NB4 (cell line): ENCODE measurements around the gene OPRM1.
A peak's percentile ranks its signal among the peaks of the same experiment; 100 is the strongest.

ENCODE experiments used
- DNase-seq: peaks from one replicate; pipeline ENCODE4 v3.0.0; 2010; ENCODE audit warnings: low read depth
- H3K4me3 ChIP-seq: one replicate; pipeline ENCODE4 v1.5.1; 2011; ENCODE audit warnings: mild to moderate bottlenecking, low read depth, low read length, moderate library complexity
- MYC ChIP-seq: IDR thresholded peaks from 2 replicates; pipeline ENCODE4 v1.6.1; 2011; ENCODE audit warnings: low read depth, low read length
- POLR2A ChIP-seq: IDR thresholded peaks from 2 replicates; pipeline ENCODE4 v1.6.1; 2011; ENCODE audit warnings: mild to moderate bottlenecking; ENCODE audit not compliant: insufficient read length; ENCODE audit errors: extremely low read depth
- TF ChIP-seq, protein P1 (sequence below): IDR thresholded peaks from one replicate; pipeline ENCODE4 v1.5.1; 2012; ENCODE audit warnings: low read depth, low read length
- TF ChIP-seq, protein P2 (sequence below): IDR thresholded peaks from 2 replicates; pipeline ENCODE4 v1.6.1; 2011; ENCODE audit warnings: low read depth, low read length

Gene OPRM1

DNA sequence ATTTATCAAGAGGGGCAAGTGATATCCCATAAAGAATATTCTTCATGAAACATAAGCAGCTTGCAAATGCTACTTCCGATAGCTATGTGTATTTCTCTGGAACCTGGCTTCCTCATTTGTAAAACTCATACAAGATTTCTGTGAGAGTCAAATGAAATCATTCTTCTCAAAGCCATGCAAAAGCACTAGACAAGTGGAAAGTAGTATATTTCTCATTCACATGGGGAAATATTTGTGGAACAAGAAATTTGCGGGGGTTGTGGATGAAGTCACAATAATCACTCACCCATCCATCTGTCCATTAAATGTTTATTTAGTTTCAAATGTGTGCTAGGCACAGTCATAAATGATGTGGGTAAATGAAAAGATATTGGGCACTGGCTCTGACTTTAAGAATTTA is 167.1 kb downstream of the OPRM1 start:
- no peak overlapping the region for H3K4me3 ChIP-seq
- no peak for DNase-seq
- no peak for TF ChIP-seq MYC
- no peak for TF ChIP-seq POLR2A

DNA sequence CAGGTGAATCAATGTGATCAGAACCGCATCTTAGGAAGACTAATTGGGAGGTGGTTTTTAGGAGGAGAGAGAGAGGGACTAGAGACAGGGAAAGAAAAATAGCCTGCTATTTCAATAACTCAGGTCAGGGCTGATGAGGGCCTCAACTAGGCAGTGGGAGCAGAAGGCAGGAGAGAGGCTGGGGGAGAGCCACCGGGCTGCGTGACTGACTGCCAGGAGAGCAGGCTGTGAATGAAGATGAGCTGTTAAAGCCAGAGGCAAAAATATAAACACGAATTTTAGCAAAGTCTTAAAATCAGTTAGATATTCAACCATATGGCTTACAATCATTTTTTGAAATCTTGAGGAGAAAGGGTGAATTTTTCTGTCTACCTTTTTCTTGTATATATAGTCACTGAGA is 168.0 kb downstream of the OPRM1 start:
- DNase-seq = no peak
- TF ChIP-seq POLR2A (no peak), MYC (no peak)
- TF ChIP-seq, protein P1, sequence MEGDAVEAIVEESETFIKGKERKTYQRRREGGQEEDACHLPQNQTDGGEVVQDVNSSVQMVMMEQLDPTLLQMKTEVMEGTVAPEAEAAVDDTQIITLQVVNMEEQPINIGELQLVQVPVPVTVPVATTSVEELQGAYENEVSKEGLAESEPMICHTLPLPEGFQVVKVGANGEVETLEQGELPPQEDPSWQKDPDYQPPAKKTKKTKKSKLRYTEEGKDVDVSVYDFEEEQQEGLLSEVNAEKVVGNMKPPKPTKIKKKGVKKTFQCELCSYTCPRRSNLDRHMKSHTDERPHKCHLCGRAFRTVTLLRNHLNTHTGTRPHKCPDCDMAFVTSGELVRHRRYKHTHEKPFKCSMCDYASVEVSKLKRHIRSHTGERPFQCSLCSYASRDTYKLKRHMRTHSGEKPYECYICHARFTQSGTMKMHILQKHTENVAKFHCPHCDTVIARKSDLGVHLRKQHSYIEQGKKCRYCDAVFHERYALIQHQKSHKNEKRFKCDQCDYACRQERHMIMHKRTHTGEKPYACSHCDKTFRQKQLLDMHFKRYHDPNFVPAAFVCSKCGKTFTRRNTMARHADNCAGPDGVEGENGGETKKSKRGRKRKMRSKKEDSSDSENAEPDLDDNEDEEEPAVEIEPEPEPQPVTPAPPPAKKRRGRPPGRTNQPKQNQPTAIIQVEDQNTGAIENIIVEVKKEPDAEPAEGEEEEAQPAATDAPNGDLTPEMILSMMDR = no peak
- TF ChIP-seq, protein P2, sequence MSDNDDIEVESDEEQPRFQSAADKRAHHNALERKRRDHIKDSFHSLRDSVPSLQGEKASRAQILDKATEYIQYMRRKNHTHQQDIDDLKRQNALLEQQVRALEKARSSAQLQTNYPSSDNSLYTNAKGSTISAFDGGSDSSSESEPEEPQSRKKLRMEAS = no peak
- H3K4me3 ChIP-seq = no peak overlapping the region

DNA sequence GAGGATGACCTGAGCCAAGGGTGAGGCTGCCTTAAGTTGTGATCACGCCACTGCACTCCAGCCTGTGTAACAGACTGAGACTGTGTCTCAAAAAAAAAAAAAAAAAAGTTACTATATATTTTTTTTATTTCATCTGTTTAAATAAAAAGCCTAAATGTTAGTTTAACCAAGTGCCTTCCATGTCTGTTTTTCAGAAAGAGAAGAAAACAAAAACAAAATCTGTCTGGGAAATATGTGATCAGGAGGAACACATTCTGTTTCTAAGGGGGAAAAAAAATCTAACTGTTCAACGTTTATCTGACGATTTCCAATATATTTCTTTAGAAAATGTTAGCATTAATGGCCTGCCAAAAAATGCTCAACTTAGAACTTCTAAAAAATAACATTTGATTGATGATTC is 170.5 kb downstream of the OPRM1 start:
- no peak for TF ChIP-seq MYC
- TF ChIP-seq, protein P2 = no peak
- no peak for DNase-seq
- no peak overlapping the region for H3K4me3 ChIP-seq

DNA sequence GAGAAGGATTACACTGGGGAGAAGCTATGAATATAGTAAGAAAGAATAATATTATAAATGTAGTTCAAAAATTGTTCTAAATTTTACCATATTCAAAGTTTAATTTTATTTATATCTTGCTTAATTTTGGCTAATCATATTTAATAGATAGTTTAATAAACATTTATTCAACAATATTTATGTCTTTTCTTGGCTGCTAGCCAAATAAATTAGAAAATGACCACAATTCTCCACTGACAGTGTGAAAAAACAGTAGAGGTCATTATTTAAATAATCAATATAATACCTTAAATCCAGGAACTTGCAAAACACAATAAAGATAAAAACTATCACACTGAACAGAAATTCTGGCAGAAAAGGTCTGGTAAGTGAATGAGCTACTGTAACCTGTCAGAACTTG is 171.6 kb downstream of the OPRM1 start:
- no peak overlapping the region for H3K4me3 ChIP-seq
- no peak for DNase-seq
- no peak for TF ChIP-seq POLR2A
- TF ChIP-seq, protein P1 = no peak
- TF ChIP-seq MYC = no peak
- TF ChIP-seq, protein P2 = no peak

DNA sequence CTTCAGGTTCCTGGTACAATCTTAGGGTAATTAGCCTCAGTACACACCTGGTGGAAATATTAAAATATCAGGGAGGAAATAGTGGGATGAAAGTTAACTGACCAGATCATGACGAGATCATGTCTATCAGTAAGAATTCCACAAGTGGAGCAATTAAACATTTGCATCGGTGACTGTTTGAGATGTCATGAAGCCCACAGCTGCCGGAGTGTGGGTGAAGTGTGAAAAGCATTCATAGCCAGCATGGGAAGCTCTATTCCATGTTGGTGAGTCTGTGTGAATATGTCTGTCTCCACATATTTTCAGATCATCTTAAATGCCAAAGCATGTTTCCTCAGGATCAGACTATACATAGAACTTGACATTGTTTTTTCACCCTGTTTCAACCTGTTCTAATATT is 174.7 kb downstream of the OPRM1 start:
- TF ChIP-seq MYC = no peak
- TF ChIP-seq, protein P1 = no peak
- TF ChIP-seq, protein P2 = no peak
- no peak for TF ChIP-seq POLR2A
- no peak overlapping the region for H3K4me3 ChIP-seq
- no peak for DNase-seq

DNA sequence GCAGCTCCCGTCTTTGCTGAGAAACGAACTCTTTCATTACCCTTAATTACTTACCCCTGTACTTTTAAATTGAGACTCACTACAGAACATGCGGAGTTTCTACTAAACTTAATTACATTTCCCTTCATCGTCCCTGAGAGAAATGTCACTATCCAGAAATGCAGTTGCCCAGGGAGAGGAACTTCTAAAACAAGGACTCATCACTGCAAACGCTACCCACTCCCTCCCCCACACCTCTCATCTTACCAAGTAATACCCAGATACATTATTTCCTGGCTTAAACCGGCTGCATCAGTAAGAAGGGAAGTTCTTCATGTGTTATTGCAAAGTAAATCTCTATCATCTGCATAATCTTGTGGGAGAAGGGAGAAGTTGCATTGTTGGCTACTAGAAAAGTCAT is 179.3 kb downstream of the OPRM1 start:
- H3K4me3 ChIP-seq = no peak overlapping the region
- TF ChIP-seq POLR2A (no peak), MYC (no peak)
- TF ChIP-seq, protein P2 = no peak
- TF ChIP-seq, protein P1 = no peak
- DNase-seq = peak; percentile 44

DNA sequence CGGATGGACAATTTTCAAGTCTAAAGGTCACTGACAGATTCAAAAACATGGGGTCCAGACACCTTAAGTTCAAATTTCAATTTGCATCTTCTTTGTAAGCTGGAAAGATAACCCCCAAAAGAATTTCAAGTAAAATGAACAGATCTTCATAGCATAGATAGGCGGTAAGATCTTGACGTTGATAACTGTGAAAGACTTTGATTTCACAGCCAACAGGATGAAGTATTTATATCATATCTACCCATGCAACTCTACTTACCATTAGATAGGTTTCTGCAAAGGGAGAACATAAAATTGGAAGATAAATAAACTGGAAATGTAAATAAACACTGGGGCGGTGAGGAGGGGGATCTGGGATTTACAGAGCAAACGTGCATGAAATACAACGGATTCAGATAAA is 179.7 kb downstream of the OPRM1 start:
- H3K4me3 ChIP-seq = no peak overlapping the region
- TF ChIP-seq, protein P1 = no peak
- DNase-seq = no peak
